GM04503 (cell line): ENCODE data around the gene DOK6.
"Not testable (repeated sequence)": the region's sequence is repeated elsewhere in the genome, so short reads cannot be mapped to it uniquely, and the experiment has no call there.

Source experiments
- DNase-seq: peaks from one replicate; pipeline ENCODE4 v3.0.0-alpha.2; 2012; ENCODE audit warnings: low read depth

DOK6 gene

DNA sequence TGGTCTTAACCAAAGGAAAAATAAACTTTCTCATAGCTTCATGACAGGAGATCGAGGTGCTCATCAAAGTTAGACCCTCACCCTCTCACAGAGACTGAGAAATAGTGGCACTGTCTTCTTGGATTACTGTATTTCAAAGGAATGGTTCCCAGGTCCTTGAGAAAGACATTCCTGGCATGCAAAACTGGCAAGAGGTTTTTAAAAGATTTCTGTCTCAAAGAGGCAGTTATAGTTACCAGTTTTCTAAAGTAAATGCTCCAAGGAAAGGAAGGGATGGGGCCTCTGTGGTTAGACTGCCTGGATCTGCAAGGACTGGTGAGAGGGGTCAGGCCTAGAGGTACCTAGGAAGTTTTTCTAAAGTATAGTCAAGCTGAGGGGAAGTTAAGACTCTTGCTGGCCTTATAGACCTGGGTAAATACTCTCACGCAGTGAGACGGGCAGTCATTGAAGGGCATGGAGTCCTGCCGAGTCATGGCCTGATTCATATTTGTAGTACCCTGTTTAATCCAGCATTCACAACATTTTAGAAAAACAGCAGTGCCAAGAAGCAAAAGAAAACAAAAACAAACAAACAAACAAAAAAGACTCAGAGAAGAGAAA is 226.1 kb downstream of the DOK6 start:
- DNase-seq: no peak

DNA sequence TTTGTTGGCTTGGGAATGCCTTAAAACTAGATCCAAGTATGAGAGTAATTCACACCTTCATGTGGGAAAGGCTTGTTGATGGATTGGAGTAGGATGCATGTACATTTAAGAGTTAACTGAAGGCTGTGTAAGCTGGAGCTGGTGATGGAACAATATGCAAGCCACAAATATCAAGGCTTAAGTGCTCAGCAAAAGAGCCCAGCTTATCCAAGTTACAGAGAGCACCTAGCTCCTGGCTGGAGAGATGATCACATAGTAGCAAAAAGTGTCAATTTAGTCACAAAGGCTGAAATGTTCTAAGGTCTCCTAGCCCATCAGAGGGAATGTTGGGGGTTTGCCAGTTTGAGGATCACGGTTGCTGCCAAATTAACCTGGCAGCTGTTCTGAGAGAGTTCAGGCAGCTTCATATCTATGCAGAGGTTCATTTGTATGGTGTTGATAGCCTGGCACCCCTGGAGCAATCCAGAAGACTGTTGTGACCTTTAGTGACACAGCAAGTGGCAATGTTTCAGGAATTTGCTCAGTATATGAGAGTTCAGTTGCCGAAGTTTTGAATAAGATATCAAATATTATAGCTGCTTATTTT is 228.2 kb downstream of the DOK6 start:
- no peak for DNase-seq

DNA sequence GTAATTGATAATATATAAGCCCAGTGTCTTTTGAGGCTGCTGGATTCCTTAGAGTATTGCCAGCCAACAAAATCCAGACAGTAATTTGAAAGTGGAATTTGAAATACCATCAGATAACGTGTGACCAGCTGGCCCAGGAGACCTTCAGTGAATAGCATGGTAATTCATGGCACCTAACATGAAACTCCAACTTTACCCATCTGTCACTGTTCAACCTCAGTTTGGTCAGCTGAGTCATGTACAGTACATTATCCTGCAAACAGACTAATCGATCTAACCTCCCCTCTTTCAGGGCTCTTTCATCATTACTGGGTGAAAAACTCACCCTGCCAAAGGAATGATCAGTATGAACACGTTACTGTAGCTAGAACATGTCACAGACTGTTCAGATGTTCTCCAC is 230.6 kb downstream of the DOK6 start:
- no peak for DNase-seq

DNA sequence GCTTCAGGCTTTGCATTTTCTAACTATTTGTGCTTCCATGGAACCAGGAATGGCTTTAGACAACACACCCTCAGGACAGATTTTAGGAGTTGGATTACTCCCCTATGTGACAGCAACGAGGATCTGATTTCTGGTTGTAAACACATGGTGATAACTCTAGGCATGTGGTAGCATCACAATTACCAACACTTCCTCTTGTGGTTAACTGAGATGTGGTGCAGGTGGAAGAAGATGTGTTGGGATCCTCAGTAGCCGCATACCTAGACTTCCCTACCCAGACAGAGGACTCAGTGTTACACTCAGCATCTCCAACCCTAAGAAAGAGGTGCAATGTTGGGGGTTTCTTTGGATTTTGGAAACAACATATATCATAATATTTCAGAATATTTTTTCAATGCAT is 234.8 kb downstream of the DOK6 start:
- DNase-seq: no peak

DNA sequence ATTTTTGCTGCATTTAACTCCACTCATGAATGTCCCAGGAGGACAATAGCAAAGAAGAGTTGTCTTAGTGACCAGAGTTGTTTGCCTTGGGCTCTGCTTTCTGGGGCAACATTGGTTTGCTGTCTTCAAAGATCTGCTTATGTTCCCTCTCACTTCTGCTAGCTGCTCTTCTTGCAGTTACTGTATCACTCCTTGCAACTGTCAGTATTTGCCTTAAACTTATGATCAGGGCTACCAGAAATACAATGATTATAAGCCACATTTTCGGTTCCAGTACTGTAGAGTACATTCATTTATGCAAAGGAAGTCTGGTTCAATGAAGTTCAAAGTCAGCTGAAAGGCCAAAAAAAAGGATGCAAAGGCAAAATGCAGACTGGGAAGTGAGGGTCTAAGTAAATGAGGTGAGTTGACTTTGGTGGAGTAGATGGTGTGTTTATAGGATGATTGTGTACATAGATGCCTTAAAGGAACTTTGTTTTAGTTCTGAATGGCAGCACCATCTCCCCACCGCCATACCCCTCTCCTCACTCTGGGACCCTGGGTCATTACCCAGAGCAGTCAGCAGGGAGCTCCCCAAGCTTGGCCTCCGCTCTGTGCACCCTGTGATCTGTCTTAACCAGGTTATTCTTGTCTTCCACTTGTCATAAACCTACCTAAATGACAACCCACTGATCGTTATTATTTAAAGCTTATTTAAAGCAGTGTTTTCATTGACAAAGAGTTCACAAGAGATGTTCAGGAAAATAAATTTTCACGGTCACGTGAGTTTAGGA is 236.0 kb downstream of the DOK6 start:
- DNase-seq: no peak

DNA sequence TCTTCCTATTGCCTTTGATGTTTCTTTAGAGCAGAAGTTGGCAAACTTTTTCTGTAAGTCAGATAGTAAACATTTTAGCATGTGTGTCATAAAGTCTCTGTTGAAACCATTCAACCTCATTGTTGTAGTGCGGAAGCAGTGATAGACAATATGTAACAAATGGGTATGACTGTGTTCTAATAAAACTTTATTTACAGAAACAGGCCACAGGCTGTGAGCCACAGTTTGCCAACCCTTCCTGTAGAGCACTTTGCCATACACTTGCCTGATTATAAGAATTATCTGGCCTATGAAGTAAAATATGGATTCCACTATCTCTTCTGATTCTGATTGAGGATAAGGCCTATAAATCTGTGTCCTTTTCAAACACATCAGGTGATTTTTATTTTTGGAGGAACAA is 237.4 kb downstream of the DOK6 start:
- DNase-seq: no peak

DNA sequence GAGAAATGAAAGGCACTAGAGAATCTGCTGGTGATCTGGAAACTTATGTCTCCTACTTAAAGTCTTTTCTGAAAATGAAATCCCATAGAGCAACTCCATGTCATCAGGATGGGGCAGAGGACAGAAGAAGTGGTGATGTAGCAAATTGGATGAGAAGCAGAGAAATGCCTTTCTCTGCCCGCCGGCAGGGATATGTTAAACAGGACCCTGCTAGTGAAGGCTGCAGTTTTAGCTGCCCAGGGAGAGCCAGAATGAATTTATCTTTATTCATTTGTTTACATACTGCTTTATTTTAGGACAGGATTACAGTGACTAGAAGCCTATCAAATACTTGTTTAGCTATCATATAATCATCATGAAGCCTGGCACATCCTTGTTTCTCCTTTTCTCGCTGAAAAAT is 247.0 kb downstream of the DOK6 start:
- no peak for DNase-seq

DNA sequence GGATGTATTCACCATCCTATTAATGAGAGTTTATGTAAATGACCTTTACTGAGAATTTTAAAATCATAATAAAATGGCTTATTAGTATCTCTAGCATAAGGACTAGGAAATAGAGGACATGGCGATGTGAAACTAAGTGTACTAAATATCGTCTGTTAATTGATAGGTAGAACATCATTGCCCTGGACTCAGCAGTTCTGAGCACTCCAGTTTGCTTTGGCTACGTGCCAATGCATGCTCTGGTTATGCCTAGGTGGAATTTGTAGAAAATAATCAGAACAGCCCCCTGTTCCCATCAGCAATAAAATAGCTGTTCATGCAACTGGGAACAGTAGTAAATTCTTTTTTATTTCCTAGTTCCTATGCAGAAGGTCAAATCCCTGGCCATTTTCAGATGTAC is 247.8 kb downstream of the DOK6 start:
- DNase-seq: no peak

DNA sequence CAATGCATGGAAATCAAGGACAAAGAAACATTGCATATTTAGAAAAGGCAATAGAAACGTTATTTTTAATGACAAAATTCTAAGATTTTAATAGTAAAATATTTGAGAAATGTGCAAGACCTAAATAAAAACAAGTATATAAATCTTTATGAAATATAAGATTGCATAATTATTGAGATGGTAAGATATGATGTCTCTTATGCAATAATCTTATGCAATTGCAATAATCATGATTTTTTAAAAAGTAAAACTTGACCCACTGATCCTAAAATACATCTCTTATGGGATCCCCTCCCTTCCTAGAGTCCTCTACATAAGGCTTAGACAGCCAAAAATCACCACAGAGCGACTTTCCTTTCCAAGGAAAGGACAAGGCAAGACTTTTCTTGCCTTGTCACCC is 249.0 kb downstream of the DOK6 start:
- no peak for DNase-seq

DNA sequence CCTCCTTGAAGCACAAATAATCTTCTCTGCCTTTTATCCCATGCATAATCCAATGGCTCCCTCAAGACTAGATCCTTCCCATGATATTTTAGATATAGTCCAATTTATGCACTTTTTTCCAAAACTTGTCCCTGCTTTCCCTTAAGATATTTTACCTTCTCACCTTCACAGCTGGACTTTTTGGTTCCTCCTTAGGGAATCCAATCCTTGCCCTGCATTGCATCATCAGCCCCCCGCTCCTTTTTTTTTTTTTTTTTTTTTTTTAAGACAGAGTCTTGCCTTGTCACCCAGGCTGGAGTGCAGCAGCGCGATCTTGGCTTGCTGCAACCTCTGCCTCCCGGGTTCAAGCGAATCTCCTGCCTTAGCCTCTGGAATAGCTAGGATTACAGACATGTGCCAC is 250.6 kb downstream of the DOK6 start:
- no peak for DNase-seq

DNA sequence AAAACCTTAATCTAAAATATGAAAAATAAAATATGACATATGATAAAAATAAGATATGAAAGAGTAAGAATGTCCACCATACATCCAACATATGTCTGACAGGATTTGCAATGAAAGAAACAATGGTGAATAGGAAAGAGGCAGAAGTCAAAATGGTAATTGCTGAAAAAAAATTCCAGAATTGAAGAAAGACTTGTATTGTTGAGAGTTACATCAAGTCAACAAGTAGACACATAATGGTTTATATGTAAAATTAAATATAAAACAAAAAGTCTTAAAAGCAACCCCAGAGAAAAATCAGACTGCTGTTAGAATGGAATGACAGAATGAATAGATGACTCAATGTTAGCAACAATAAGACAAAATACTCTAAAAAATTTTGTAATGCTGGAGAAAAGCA is 255.1 kb downstream of the DOK6 start:
- DNase-seq: no peak

DNA sequence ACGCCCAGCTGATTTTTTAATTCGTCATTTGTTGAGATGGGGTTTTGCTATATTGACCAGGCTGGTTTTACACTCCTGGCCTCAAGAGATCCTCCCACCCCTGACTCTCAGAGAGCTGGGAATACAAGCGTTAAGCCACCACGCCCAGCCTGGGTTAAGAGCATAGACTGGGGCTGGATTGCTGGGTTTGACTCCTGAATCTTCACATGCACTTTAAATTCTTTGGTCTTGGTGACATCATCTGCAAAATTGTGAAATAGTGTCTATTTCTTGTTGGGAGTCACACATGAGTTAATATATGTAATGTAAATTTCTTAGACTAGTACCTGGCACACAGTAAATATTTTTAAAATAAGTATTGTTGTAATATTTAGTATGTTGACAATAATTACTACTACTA is 257.4 kb downstream of the DOK6 start:
- DNase-seq: no peak

DNA sequence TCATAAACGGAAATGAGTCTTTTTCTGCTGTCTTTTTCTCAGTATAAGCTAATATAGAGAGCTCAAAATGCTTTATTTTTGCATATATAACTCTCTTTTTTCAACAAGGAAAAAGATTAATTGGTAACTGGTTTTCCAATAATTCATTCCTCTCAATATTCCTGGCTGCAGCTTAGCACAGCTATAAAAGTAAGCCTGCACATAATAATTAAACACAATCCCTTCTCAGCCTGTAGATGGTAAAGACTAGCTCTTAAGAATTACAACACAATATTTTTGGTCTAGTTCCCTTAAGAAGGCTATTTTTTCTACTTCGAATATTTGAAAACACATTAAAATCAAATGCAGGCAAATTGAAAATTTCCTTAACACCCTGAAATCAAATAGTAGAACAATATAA is 258.0 kb downstream of the DOK6 start:
- no peak for DNase-seq

DNA sequence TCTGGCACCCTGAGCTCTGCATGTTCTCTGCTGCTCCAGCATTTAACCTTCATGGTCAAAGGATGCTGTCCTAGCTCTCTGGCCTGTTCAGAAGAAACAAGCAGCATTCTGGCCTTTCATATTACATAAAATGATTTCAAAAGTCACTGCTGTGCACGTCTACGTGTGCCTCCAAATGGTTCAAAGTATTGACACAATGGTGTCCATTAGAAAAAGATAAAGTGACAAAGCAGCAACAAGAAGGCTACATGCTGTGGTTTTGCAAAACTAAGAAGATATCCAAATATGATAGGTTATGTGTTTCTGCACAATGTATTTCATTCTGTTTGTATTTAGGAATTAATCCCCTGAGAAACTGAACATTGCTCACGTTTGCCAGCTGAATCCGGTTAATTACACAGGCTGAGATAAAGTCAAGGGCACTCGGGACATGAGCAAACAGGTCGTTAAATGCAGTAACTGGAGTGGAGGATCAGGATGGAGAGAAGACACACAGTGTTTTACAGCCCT is 258.5 kb downstream of the DOK6 start:
- no peak for DNase-seq

DNA sequence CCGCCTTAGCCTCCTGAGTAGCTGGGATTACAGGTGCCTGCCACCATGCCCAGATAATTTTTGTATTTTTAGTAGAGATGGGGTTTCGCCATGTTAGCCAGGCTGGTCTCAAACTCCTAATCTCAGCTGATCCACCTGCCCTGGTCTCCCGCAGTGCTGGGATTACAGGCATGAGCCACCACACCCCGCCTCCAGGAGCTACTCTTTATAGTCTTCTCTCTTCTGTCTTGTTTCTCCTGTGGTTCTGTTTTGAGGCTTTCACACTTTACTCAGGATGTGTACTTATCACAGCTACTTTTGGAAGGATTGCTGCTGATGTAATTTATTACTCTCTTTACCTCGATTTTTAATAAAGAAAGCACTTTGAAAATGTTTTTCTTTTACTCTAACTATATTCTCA is 261.4 kb downstream of the DOK6 start:
- not testable (repeated sequence) for DNase-seq

DNA sequence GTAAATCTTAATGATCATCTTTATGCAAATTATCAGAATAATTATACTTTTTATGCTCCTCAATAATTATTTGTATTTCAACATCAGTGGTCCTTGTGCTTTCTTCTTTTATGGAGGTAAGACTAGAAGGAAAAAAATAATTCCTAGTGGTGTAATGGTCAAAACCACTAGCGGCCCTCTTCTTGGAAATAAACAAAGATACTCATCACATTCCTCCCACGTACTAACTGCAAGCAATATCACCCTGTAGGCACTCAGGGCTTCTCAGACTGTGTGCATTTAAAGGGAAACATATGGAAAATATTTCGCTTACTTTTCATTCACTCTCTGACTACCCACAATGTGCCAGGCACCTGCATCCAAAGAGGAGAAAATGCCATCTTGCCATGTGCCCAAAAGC is 263.7 kb downstream of the DOK6 start:
- no peak for DNase-seq

DNA sequence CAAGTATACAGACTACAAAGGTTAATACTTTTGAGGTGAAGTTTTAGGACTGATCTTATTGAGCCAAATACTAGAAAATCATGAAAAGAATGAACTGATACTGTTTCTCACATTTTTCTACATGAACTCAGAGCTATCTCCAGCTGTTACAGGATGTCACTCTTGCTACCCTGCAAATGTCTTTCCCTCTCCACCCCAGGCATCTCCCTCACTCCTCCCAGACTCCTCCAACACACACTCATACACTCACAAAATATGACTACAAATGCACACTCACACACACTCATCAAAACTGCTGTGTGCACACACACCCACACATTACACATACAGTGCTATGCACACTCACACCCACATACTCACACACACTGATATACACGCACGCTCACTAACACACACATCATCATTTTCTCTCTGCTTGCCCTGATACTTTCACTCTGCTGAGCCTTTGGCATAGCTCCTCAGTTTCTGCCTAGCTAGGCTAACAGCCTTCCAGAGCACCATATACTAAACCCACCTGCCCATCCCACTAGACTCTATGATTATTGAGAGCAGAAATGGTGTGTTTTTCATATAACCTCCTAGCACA is 273.7 kb downstream of the DOK6 start:
- DNase-seq: no peak

DNA sequence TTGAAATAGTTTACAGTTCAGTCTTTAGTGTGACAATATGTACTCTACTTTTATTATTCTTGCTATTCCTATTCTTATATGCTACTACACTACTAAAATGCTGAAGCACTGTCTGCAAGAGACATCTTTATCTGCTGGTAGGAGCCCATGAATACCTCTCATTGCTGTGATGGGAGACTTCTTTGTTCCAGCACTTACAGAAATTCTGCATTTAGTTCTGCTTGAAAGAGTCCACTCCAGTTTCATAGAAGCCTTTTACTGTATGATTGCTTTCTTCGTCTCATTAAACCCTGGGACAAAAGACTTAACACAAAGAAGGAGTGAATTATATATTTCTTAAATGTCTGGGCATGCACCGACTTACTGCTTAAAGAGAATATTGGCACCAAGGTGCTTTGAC is 274.3 kb downstream of the DOK6 start:
- no peak for DNase-seq

DNA sequence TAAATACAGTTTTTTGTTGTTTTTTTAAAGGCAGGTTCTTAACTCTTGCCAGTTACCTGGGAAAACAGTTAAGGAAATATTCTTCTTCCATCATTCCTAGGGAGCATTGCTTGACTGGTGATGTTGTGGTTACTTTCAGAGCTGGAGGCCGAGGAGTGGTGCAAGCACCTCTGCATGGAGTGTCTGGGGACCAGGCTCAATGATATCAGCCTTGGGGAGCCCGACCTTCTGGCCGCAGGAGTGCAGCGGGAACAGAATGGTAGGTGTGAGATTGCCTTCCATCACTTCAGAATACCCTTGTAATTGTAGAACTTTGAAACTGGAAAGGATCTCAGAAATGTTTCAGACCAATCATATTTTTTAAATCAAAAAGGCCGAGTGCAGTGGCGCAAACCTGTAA is 276.9 kb downstream of the DOK6 start:
- no peak for DNase-seq

DNA sequence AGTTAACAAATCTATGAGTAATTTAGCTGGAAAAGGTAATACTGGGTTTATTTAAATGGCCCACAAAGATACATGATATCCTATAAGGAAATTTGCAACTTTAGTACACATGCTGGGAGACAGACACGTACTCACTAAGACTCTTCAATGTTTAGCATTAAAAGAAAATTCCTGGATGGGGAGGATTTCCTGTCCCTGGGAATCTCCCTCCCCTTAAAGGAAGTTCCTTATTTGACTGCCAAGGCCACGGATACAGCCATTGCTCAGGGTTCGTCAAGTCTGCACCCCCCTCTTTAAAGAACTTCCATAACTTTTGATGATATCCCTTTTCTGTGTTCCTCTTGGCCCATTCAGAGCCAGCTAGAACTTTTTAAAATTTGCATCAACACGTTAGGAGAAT is 279.4 kb downstream of the DOK6 start:
- DNase-seq: no peak

DNA sequence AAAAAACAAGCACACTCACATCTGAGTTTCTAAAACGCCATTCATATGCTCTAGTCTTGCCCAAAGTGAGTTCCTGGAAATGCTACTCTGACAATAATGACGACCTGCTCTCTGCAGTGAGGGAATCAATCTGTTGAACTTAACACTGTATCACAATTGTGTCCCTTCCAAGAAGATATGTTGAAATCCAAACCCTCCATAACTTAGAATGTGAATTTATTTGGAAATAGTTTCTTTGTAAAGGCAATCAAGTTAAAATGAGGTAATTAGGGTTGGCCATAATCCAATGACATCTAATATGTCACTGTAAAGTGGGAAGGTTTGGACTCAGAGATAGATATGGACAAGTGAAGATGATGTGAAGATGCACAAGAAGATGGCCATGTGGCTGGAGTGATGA is 282.5 kb downstream of the DOK6 start:
- DNase-seq: no peak

DNA sequence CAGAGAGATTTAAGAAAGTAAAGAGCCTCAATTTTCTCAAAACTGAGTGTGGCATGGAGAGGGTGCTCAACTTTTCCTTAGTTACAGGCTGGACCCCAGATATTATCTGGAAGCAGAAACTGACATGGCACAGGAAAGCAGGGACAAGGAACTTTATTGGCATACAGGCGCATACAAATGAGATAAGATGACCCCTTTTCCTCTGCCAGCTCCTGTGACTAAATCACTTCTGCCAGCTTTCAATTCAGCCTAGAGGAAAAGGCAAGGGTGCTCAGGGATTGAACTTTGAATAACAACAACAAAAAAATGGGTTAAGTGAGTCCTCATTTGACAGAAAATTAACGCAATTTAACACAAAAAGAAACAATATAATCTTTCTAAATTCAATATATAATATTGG is 284.1 kb downstream of the DOK6 start:
- DNase-seq: no peak

DNA sequence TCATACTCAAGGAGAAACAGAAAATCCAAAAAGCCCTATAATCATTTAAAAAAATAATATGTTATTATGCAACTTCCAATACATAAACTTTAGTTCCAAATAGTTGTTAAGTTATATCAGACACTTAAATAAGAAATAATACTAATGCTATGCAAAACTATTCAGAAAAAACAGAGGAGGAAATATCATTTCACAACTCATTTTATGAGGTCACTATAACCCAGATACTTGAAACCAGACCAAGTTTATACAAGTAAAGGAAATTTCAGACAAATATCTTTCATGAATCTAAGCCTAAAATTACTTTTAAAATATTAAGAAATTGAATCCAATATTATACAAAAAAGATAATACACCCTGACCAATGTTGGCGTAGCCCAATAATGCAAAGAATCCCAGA is 286.2 kb downstream of the DOK6 start:
- no peak for DNase-seq
